NB4 (cell line): Measurements from ENCODE around the gene SEPTIN6.

Source experiments
- DNase-seq: peaks from one replicate; pipeline ENCODE4 v3.0.0; 2010; ENCODE audit warnings: low read depth
- H3K4me3 ChIP-seq: one replicate; pipeline ENCODE4 v1.5.1; 2011; ENCODE audit warnings: mild to moderate bottlenecking, low read depth, low read length, moderate library complexity
- MYC ChIP-seq: IDR thresholded peaks from 2 replicates; pipeline ENCODE4 v1.6.1; 2011; ENCODE audit warnings: low read depth, low read length
- POLR2A ChIP-seq: IDR thresholded peaks from 2 replicates; pipeline ENCODE4 v1.6.1; 2011; ENCODE audit warnings: mild to moderate bottlenecking; ENCODE audit not compliant: insufficient read length; ENCODE audit errors: extremely low read depth
- TF ChIP-seq, protein P1 (sequence below): IDR thresholded peaks from one replicate; pipeline ENCODE4 v1.5.1; 2012; ENCODE audit warnings: low read depth, low read length
- TF ChIP-seq, protein P2 (sequence below): IDR thresholded peaks from 2 replicates; pipeline ENCODE4 v1.6.1; 2011; ENCODE audit warnings: low read depth, low read length

SEPTIN6 gene

DNA sequence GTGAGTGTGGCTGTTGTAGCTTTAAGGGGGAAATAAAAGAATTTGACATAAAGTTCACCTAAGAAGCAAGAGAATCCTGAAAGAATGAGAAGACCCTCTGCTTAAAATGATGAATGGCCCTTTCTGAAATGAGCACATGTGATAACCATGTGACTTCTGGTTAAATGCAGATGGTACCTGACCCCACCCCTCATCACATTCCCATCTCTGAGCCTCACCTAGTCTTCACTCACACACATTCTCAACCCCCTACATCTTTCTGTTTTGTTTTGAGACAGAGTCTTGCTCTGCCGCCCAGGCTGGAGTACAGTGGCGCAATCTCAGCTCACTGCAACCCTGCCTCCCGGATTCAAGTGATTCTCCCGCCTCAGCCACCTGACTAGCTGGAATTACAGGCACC lies 31.5 kb downstream of the SEPTIN6 start:
- TF ChIP-seq, protein P1, sequence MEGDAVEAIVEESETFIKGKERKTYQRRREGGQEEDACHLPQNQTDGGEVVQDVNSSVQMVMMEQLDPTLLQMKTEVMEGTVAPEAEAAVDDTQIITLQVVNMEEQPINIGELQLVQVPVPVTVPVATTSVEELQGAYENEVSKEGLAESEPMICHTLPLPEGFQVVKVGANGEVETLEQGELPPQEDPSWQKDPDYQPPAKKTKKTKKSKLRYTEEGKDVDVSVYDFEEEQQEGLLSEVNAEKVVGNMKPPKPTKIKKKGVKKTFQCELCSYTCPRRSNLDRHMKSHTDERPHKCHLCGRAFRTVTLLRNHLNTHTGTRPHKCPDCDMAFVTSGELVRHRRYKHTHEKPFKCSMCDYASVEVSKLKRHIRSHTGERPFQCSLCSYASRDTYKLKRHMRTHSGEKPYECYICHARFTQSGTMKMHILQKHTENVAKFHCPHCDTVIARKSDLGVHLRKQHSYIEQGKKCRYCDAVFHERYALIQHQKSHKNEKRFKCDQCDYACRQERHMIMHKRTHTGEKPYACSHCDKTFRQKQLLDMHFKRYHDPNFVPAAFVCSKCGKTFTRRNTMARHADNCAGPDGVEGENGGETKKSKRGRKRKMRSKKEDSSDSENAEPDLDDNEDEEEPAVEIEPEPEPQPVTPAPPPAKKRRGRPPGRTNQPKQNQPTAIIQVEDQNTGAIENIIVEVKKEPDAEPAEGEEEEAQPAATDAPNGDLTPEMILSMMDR, result no peak
- TF ChIP-seq POLR2A (no peak), MYC (no peak)
- TF ChIP-seq, protein P2, sequence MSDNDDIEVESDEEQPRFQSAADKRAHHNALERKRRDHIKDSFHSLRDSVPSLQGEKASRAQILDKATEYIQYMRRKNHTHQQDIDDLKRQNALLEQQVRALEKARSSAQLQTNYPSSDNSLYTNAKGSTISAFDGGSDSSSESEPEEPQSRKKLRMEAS, result no peak
- H3K4me3 ChIP-seq, result no peak overlapping the region
- no peak for DNase-seq

DNA sequence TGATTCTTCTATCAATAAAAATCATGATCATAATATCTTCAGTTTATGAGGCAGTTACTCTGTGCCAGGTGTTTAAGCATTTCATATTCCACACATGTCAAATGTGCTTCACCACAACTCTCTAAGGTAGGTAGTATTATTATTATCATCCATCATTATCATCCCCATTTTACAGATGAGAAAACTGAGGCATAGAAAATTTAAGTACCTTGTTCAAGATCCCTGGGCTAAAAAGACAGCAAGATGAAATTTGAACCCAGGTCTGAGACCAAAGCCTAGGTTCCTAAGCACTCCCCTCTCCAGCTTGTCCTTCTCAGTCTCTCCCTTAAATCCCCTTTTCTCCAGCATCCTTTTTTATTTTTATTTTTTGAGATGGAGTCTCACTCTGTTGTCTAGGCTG lies 33.4 kb downstream of the SEPTIN6 start:
- H3K4me3 ChIP-seq, result no peak overlapping the region
- TF ChIP-seq POLR2A (no peak), MYC (no peak)
- TF ChIP-seq, protein P1, result no peak
- TF ChIP-seq, protein P2, result no peak
- no peak for DNase-seq

DNA sequence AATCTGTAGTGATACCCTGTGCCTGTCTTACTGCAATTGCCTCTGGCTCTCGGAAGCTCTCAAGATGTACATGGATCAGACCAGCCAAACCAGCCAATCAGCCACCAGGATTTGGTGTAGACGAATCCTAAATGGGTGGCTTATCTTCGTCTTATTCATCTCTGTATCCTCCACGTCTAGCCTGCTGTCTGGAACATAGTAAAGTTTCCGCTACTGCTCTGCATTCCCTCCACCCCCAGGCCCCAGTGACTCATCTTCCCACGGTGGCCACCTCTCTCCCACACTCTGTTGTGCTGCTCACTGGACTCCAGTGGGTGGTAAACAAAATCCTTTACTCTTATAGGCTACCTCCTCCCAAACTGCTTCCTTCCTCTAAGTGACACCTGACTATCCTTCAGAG lies 37.8 kb downstream of the SEPTIN6 start:
- peak; percentile 29 for DNase-seq
- H3K4me3 ChIP-seq, result no peak overlapping the region
- TF ChIP-seq POLR2A, result no peak
- no peak for TF ChIP-seq MYC
- TF ChIP-seq, protein P1, result no peak
- TF ChIP-seq, protein P2, result no peak

- TF ChIP-seq POLR2A, result no peak
- TF ChIP-seq, protein P1, result no peak
- TF ChIP-seq, protein P2, result no peak
- TF ChIP-seq MYC, result no peak
- H3K4me3 ChIP-seq, result no peak overlapping the region
- peak; percentile 9 for DNase-seq
These were observed 38.8 kb downstream of the SEPTIN6 start for GRCh38 chrX:119654112-119654531.

- no peak overlapping the region for H3K4me3 ChIP-seq
- no peak for DNase-seq
- TF ChIP-seq, protein P1, result no peak
- TF ChIP-seq POLR2A (no peak), MYC (no peak)
- TF ChIP-seq, protein P2, result no peak
These were observed 44.6 kb downstream of the SEPTIN6 start for GRCh38 chrX:119648421-119648775.
